ENCODE results near the gene HDGF.

The HDGF gene
- 106 to 210 (median 145) reads per million in 18 experiments for total RNA-seq

DNA sequence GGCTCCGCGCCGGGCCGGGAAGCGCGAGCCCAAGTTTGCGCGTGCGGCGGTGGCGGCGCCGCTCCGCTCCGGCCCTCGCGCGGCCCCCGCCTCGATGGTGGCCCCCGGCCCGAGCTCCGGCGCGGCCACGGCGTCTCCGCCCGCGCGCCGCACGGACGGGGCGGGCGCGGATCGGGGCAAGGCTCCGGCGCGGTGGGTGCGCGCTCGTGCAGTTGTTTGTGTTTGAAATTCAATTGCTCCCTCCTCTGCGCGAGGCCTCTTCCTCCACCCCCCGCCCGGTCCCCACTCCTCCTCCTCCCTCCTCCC is at the start of gene HDGF:
TSS of gene HDGF (minus strand) at position 225 of the 306 bp plus-strand sequence. CDS start 246 bp downstream, outside the sequence.
- no peak for DNase-seq

DNA sequence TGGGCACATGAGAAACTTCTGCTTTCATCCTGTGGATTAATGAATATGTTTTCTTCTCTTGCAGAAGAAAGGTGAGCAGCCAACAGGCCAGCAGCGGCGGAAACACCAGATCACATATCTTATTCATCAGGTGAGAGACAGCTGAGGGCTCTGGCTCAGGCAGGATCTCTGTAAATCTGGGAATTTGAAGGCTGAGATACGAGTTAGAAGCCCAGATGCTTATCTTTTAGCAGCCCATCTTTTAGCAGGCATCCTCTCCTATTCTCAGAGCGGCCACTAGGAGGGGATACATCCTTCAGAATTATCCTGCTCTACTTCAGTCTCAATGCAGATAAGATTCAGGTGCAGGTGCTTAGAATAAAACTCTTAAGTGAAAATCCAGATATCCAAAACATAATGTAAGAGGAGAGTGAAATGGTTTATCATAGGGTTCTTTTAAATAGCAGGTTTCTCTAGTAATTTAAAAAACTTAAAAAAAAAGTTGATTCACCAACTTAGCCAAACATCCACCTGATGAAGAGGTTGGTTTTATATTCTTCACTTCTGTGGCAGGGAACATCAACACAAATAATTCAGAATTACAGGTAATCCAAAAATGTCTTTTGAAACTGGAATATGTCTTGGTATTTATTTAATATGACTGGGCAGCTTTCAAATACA is 45.9 kb upstream of the HDGF start:
- peak; percentile 46 to 52 for DNase-seq

DNA sequence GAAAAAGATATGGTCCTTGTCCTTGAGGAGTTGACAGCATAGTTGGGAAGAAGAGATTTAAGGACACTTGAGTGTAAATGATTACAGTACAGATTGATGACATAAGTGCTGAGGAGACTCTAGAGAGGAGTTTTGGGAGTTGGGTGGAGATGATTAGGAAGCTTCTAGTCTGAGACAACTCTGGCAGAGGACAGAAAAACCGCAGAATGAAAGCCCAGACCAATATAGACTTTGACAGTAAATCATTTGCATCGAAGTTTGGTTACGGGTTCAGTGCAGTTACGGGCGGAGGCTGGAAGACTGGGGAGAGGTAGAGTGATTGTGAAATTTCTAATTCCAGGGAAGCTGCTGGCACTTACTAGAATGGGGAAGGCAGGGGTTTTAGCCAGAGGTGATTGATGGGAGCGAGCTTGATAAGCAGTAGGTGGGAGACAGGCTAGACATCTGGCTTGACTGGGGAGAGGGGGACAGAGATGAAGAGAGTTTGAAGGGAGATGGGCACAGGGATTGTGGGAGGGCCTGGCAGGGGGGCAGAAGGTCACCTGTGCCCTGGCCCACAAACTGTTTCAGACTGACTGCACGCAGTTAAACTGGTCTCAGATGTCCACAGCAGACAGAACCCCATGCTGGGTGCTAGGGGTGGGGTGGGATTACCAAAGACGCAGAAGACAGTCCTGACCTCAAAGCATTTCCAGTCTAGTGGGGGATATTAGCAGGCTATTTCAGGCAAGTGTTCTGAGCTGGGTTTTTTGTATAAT is 45.0 kb upstream of the HDGF start:
- DNase-seq = no peak

DNA sequence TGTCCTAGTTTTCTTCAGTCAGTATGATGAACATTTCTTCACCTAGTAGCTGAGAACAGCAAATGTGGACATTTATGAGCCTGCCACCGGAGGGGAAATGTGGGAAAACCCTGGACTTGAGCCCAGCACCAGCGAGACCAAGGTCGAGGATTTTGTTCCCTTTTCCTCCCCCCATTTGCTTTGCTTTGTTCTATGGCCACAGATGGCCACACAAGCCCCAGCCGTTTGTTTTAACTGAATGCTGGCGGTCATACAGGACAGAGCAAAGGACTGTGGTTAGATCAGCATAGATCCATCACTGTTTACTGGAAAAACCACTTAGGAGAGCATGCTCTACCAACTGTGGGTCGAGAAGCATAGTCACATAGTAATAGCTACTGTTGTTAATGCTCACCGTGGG is 44.3 kb upstream of the HDGF start:
- DNase-seq = no peak

DNA sequence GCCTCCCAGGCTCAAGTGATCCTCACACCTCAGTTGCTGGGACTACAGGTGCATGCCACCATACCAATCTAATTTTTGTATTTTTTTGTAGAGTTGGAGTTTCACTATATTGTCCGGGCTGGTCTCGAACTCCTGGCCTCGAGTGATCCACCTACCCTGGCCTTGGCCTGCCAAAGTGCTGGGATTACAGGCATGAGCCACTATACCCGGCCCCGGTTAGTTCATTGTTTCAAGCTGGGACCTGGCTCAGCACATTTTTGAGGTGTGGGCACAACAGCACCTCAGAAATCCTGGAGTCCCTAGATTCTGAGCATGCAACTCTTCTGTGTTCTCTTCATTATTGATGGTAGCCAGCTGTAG is 43.9 kb upstream of the HDGF start:
- no peak for DNase-seq

DNA sequence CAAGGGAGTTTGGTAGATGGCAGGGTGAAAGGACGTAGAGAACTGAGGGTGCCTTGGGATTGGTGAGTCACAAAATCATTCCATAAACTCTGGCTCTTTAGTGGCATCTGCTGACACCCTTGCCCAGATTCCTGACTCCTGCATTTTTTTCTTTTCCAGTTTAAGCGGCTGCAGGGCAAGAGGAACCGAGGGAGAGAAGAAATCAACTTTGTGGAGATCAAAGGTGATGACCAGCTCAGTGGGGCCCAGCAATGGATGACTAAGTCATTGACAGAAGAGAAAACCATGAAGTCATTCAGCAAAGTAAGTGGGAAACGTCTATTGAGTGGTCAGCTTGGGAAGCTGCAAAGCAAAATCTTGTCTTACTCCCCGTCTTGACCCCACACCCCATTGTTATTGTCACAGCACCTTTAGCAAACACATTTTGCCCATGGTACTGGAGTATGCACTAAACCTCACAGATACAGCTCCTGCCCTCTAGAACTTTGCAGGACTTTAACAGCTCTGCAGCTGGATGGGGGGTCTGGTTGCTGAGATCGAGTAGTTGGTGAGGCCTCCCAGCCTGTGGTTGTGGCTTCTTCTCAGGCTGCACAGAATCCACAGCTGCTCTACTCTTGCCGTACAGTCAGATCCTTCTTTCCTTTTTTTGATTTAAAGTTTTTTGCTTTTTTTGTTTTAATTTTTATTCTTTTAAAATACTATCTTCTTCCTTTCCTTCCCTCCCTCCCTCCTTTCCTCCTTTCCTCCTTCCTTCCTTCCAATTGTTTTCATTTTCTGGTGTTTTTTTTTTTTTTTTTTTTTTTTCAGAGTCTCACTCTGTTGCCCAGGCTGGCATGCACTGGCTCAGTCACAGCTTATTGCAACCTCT is 43.3 kb upstream of the HDGF start:
- DNase-seq = no peak

DNA sequence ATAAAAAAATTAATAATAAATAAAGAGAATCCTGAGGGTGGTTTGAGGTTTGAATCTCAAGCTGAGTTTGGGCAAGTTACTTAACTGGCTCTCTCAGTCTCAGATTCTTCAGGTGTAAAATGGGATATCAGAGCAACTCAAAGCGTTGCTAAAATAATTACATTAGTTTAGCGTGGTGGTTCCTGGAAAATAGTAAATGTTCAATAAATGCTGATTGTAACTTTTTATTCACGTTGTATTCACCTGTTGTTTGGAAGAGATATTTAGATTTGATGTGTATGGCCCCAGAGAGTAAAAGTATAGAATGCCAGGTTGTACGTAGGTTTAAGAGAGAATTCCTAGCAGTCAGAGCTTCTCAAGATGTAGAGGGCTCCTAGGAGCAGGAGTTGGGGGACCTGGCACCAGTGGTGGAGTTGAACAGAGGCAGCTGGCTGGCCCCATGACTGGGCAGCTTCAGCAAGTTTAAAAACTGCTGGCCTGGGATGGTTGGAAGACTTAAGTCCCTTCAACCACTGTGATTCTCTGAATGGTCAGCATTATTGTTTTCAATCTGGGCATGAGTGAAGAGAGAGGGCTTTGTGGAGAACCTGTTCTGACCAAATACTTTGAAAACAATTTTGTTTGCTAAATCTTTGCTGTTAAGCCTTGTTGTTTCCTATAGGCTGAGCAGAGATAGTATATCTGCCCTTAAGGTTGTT is 38.3 kb upstream of the HDGF start:
- no peak for DNase-seq

DNA sequence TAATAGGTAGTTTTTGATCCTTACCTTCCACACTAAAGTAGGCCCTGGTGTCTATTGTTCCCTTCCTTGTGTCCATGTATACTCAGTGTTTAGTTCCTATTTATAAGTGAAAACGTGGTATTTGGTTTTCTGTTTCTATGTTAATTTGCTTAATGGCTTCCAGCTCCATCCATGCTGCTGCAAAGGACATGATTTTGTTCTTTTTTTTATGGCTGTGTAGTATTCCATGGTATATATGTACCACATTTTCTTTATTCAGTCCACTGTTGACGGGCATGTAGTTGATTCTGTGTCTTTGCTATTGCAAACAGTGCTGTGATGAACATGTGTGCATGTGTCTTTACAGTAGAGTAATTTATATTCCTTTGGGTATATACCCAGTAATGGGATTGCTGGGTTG is 36.7 kb upstream of the HDGF start:
- no peak for DNase-seq

DNA sequence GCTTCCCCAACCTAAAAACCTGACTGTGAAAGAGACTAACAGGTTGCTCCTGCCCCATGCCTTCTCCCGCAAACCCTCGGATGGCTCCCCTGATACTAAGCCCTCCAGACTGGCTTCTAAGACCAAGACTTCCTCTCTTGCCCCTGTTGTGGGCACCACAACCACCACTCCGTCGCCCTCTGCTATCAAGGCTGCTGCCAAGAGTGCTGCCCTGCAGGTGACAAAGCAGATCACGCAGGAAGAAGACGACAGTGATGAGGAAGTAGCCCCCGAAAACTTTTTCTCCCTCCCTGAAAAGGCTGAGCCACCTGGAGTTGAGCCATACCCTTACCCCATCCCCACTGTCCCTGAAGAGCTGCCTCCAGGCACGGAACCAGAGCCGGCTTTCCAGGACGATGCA is 35.2 kb upstream of the HDGF start:
- DNase-seq = no peak

DNA sequence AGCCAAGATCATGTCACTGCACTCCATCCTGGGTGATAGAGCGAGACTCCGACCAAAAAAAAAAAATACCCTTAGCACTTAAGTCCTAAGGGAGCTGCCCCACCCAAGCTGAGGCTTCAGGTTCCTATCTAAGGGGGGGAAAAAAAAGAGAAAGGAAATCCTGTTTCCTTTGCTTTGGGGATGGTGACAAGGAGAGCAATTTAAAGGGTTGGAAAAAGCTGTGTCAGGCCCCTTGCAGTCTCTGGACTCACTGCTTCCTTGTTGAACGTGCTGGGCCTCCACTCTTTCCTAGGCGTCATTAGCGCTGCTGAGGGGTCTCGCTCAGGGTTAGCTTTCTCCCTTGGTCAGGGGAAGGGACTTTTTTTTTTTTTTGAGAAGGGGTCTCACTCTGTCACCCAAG is 34.0 kb upstream of the HDGF start:
- DNase-seq = no peak

DNA sequence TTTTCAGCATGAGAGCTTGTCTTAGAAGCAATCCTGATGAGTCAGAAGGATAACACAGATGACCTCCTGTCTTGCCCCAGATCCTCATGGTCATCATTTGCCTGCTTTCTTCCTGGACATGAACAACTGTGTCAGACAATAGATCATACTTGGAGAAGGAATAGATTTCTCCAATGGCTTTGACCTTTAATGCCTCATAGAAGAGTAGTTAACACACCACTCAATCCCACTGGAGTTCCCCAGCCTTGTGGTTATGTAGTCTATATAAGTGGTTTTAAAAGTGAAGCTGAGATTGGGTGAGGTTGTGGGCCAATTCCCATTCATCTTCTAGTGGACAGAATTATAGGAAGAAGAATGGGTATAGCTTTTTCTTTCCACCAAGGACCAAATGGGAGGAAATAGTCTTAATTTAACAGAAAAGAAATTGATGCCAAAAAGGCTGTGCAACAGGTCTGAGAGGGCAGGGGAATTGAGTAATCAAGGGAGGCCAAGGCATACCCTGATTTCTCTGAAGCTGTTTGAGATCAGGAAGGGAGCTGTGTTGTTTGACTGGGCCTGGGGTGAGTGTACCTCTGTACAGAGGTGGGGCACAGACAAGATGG is 30.2 kb upstream of the HDGF start:
- DNase-seq = peak in 1 of 2 donors; percentile 13

DNA sequence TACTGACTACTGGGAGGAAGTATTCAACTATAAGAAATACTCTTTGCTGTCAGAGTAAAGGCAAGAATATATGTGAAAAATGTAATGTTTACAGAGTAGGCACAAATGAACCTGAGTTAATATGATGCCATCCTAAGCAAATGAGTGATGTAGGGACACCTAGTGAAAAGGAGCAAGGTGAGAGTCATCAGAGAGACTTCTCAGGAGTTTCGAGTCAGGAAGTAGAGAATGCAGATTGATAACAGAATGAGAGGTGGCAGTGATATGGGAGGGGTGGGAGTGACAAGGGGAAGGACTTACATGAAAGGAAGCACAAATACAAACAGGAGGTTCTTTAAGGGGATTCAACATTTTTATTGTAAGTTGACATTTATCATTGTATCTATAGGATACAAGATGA is 26.1 kb upstream of the HDGF start:
- no peak for DNase-seq

DNA sequence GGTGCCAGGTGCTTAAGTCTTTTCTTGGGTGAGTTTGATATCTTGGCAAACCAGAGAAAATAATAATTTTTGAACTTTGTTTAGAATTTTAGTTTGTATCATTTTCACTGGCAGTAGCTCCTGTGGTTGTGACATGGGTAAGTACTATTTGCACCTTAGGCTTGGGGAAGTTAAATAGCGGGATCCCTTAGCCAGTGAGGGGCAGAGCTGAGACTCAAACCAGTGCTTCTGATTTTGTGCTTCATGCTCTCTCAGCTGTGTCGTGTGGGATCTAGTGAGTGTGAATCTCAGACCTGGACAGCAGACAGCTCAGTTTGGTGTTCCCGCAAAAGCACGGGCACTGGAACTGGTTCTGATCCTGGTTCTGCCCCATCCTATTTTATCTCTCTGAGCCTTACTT is 25.5 kb upstream of the HDGF start:
- no peak for DNase-seq

DNA sequence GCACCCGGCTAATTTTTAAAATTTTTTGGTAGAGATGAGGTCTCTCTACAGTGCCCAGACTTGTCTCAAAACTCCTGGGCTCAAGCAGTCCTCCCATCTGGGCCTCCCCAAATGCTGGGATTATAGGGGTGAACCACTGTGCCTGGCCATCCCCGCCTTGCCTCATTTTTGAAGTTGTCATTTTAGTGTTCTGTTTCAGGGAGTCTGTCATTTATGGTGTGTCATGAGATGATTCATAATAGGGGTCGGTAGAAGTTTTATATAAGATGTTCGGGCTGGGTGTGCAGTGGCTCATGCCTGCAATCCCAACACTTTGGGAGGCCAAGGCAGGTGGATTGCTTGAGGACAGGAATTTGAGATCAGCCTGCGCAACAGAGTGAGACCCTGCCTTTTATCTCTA is 24.3 kb upstream of the HDGF start:
- DNase-seq = no peak

DNA sequence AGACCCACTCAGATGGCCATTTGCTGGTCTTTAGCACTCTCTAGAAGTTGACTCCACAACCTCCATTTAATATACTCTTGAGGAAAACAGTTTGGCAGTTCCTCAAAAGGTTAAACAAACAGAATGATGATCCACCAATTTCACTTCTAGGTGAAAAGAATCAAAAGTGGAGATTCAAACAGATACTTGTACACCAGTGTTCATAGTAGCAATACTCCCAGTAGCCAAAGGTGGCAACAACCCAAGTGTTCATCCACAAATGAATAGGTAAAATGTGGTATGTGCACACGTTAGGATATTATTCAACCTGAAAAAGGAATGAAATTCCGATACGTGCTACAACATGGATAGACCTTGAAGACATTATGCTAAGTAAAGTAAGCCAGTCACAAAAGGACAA is 22.1 kb upstream of the HDGF start:
- DNase-seq = no peak

DNA sequence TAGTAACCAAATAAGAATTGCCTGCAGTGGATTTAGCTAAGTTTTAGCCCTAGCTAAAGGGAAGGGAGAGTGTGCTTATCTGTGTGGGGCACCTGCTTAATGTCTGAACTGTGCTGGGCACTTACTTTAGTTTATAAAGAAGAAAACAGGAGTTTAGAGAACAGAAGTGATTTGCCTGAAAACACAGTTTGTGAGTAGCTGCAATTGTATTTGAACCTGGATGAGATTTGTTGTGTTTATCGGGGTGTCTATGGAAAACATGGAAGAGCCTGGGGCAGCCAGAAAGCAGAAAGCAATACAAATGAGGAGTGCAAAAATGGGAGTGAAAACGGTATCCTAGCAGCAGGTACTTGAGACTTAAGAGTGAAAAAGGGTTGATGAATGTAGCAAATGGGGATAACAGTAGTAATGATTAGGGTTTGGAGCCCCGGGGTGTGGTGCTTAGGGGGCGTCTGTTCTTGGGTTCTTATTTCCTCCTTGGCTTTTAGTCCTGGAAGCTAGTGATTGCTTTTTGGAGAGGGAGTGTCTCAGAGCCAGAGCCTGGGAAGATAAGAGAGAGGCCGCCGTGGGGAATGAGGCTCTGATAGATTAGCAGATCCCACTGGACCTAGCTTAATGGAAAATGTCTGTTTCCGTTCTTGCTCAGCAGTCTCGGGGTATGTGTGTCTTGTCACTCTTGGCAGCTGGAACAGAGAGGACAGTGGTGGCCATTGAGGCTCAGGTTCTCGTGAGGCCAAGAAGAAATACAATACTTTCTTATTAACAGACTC is 21.4 kb upstream of the HDGF start:
- no peak for DNase-seq

DNA sequence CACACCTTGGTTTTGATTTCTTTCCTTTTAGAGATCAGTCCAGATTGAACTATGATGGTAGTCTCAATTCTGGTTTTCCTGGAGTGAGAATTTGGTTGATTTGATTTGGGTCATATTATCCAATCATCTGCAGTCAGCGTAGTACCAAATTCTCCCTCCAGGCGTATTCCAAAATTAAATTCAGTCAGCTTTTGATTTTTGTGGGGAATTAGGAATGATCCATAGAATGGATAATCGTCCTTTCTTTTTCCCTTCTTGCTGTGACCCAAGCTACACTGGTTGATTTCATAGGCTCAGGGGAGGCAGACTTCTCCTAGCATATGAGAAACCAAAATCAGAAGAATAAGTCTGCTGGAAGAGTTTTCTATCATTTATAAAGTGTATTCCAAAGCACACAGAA is 20.7 kb upstream of the HDGF start:
- DNase-seq = no peak

DNA sequence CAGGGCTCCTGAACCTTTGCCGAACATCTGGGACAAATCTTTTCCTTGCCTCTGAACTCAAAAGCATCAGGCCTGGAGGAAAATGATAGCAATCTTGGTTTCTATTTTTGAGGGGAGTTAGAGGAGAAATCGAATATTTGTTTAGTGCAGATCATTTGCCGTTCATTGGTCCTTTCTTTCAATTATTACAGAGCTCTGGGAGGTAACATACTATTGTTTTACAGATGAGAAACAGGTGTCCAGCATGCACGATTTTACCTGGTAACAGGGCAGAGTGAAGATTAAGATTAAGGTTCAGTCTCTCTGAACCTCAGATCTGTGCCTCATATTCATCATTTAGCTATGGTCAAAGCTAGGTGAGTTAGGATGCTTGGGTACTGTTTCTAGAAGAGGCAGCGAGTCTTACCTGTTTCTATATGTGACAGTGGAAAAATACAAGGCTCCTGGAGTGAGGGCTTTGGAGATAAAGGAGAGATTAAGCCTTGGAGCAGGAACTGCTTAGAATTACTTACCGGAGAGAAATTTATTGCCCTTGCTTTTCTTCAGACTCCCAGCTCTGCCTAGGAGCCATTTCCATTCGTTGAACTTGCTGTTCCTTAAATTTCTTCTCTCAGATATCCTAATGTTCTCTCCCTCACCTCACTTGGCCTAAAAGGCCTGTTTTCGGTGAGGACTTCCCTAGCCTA is 17.3 kb upstream of the HDGF start:
- DNase-seq = no peak

DNA sequence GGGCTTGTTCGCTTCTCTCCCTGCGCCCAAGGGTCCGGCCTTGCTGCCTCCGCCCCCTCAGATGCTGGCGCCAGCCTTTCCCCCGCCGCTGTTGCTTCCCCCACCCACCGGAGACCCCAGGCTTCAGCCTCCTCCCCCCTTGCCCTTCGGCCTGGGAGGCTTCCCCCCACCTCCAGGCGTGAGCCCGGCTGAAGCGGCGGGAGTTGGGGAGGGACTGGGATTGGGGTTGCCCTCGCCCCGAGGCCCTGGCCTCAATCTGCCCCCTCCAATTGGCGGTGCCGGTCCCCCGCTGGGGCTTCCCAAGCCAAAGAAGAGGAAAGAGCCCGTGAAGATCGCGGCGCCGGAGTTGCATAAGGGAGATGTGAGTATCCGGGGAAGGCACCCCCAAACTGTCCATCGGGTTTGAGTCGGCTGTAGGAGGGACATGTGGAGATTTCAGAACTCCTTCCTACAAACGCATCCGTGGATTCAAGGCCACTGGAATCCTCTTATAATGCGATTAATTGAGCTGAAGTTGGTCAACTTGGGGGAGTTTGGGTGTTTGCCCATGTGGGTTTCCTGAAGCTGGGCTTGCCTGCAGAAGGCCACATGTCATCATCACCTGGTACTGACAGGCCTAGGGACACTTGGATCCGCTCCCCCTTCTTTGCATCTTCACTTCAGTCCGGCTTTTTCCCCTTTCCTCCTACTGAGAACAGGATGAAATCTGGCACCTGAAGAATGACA is 16.6 kb upstream of the HDGF start:
- peak in 1 of 2 donors; percentile 32 for DNase-seq

DNA sequence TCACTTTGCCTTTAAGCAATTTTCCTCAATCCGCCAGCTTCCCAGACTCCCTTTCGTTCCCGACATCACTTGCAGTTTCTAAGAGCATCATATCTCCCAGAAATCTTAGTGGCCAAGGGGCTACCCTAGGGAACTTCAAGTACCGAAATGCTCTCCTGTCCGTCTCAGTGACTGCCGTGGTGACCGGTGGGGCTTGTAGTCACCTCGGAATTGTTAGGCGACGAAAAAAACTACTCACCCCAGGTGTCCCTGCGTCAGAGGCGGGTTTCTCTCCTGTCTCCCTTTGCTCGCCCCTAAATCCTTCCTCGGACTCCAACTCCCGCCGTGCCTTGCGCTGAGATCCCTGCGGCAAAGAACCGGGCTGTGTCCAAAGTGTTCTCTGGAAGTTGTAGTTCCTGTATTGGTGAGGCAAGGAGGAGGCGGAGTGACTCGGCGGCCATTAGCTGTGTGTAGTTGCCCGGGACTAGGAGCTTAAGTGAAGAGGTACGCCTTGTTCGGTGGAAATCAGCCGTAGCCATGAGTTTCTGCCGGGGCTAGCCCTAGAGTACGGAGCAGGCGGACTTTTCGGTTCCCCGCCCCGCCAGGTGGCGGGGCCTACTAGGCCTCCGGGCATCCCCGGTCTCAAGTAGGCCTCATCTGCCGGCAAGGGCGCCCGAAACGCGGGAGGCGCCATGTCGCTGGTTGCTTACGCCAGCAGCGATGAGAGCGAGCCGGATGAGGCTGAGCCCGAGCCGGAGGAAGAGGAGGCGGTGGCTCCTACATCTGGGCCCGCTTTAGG is 15.8 kb upstream of the HDGF start, which contains the start of gene PRCC:
TSS of gene PRCC (plus strand) at position 435 of the 778 bp plus-strand sequence. CDS start at position 672, 237 bp downstream.
- DNase-seq = peak; percentile 99 to 100
